ENCODE measurements around the gene RALGPS2. TPM values are rescaled to one million over a fixed set of nuclear protein-coding genes. Genes with fewer than 3 reads are reported as not detected.

RALGPS2 gene
- total and polyA plus RNA-seq, 2 of the 13 experiments (the other 11 are each of a cell fraction or from before 2014, with no cell fraction given), result 15.6 to 36.0 TPM

DNA sequence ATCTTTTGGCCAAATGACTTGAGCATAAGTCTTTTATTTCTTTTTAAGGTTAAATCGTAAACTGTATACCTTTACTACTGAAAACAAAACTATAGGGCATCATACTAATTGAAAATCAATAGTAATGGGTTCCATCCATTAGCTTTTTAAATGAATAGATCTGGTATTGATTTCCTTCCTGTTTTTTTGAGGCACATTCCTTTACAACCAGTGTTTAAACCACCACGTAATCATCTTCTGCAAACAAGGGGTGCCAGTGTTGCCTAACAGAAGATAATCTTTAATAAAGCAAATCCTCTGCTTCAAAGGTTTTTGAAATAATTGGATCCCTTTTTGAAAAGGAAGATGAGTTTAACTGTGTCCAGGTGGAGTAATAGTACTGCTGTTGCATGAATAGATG is 194.5 kb downstream of the RALGPS2 start (continued):
- TF ChIP-seq, protein P1, sequence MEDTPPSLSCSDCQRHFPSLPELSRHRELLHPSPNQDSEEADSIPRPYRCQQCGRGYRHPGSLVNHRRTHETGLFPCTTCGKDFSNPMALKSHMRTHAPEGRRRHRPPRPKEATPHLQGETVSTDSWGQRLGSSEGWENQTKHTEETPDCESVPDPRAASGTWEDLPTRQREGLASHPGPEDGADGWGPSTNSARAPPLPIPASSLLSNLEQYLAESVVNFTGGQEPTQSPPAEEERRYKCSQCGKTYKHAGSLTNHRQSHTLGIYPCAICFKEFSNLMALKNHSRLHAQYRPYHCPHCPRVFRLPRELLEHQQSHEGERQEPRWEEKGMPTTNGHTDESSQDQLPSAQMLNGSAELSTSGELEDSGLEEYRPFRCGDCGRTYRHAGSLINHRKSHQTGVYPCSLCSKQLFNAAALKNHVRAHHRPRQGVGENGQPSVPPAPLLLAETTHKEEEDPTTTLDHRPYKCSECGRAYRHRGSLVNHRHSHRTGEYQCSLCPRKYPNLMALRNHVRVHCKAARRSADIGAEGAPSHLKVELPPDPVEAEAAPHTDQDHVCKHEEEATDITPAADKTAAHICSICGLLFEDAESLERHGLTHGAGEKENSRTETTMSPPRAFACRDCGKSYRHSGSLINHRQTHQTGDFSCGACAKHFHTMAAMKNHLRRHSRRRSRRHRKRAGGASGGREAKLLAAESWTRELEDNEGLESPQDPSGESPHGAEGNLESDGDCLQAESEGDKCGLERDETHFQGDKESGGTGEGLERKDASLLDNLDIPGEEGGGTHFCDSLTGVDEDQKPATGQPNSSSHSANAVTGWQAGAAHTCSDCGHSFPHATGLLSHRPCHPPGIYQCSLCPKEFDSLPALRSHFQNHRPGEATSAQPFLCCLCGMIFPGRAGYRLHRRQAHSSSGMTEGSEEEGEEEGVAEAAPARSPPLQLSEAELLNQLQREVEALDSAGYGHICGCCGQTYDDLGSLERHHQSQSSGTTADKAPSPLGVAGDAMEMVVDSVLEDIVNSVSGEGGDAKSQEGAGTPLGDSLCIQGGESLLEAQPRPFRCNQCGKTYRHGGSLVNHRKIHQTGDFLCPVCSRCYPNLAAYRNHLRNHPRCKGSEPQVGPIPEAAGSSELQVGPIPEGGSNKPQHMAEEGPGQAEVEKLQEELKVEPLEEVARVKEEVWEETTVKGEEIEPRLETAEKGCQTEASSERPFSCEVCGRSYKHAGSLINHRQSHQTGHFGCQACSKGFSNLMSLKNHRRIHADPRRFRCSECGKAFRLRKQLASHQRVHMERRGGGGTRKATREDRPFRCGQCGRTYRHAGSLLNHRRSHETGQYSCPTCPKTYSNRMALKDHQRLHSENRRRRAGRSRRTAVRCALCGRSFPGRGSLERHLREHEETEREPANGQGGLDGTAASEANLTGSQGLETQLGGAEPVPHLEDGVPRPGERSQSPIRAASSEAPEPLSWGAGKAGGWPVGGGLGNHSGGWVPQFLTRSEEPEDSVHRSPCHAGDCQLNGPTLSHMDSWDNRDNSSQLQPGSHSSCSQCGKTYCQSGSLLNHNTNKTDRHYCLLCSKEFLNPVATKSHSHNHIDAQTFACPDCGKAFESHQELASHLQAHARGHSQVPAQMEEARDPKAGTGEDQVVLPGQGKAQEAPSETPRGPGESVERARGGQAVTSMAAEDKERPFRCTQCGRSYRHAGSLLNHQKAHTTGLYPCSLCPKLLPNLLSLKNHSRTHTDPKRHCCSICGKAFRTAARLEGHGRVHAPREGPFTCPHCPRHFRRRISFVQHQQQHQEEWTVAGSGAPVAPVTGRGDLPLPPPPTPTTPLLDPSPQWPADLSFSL (CRISPR knock-in tag; IDR thresholded peaks at IDR 0.05), result no peak
- TF ChIP-seq, protein P2, sequence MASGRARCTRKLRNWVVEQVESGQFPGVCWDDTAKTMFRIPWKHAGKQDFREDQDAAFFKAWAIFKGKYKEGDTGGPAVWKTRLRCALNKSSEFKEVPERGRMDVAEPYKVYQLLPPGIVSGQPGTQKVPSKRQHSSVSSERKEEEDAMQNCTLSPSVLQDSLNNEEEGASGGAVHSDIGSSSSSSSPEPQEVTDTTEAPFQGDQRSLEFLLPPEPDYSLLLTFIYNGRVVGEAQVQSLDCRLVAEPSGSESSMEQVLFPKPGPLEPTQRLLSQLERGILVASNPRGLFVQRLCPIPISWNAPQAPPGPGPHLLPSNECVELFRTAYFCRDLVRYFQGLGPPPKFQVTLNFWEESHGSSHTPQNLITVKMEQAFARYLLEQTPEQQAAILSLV (CRISPR knock-in tag; IDR thresholded peaks at IDR 0.05; ENCODE audit: borderline replicate concordance), result no peak
- TF ChIP-seq ZNF430 (CRISPR knock-in tag; IDR thresholded peaks at IDR 0.05) (no peak), NFE2 (CRISPR knock-in tag; IDR thresholded peaks at IDR 0.05) (no peak), HOMEZ (CRISPR knock-in tag; IDR thresholded peaks at IDR 0.05; ENCODE audit: low read depth) (no peak), GMEB1 (CRISPR knock-in tag; IDR thresholded peaks at IDR 0.05; ENCODE audit: borderline replicate concordance) (no peak), BHLHE40 (IDR thresholded peaks at IDR 0.05; ENCODE audit: low read length) (no peak), PCBP2 (optimal IDR thresholded peaks at IDR 0.05; ENCODE audit: low read depth, low read length, poor library complexity, severe bottlenecking) (no peak), ZNF44 (CRISPR knock-in tag; IDR thresholded peaks at IDR 0.05) (no peak), ELF1 (CRISPR knock-in tag; IDR thresholded peaks at IDR 0.05) (no peak), ATF6 (CRISPR knock-in tag; conservative IDR thresholded peaks at IDR 0.05) (no peak), ZBTB49 (CRISPR knock-in tag; IDR thresholded peaks at IDR 0.05; ENCODE audit: borderline replicate concordance) (no peak), TOPORS (CRISPR knock-in tag; IDR thresholded peaks at IDR 0.05) (no peak), MLLT10 (CRISPR knock-in tag; IDR thresholded peaks at IDR 0.05) (no peak), BRD4 (CRISPR knock-in tag; IDR thresholded peaks at IDR 0.05) (no peak)

Data from HepG2 (cell line).